ENCODE measurements around the gene GRID2.

The GRID2 gene

DNA sequence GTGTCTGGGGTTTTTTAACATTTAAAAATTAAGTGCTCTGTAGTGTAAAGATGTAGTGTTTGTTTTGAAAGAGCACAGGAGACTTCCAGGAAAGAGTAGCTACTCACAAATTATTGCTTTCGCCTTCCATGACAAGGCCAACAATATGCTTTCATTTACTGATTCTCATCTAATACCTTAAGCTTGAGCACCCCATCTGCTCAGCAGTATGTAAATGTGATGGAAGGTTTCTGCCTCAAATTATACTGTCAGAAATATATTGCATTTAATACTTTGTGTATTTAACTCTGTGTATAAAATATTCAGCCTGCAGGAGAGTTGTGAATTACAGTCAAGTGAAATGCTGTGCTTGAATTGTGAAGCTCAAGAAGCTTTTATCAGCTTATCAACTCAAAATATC is 1228.5 kb downstream of the GRID2 start:
- no peaks in the 10 kb centered on the region for H3K27me3 ChIP-seq (ENCODE audit: control insufficient read depth, insufficient read depth, low read length)
- no peak overlapping the region for H3K27ac ChIP-seq (ENCODE audit: low read depth, low read length)
- no peak overlapping the region for H3K4me3 ChIP-seq (ENCODE audit: low read depth, low read length)
- no peaks in the 10 kb centered on the region for H3K36me3 ChIP-seq (ENCODE audit: control insufficient read depth, insufficient read depth, low read length)
- no peak overlapping the region for H3K9ac ChIP-seq (ENCODE audit: low read depth, low read length)
- H3K9me3 ChIP-seq (ENCODE audit: control insufficient read depth, insufficient read depth, low read length), result no peaks in the 10 kb centered on the region
- peaks cover 20% of the 10 kb centered on the region; the same call in 1 of the 2 replicates for H3K4me1 ChIP-seq (ENCODE audit: control insufficient read depth, insufficient read depth, low read length)

DNA sequence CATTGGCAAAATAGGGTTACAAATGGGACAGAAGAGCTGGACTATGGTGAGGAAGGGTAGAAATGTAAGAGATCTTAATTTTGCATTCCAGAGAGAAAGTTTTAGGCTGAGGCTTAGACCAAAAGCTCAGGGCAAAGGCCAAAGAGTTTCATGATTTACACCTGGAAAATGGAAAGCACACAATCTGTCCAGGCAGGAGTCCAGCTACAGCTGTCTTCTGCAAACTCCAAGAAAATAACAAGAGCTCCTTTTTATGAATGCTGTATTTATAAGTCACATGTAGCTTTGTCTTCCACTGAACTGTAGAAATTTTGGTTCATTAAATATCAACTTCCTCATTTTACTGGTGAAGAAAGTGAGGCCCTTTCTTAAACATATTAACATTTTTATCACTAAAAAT is 1236.8 kb downstream of the GRID2 start:
- Histone ChIP-seq H3K4me3 (ENCODE audit: low read depth, low read length) (no peak overlapping the region), H3K9ac (ENCODE audit: low read depth, low read length) (no peak overlapping the region), H3K4me1 (ENCODE audit: control insufficient read depth, insufficient read depth, low read length) (peaks cover 7% of the 10 kb centered on the region; the same call in 1 of the 2 replicates), H3K36me3 (ENCODE audit: control insufficient read depth, insufficient read depth, low read length) (no peaks in the 10 kb centered on the region), H3K27me3 (ENCODE audit: control insufficient read depth, insufficient read depth, low read length) (no peaks in the 10 kb centered on the region), H3K27ac (ENCODE audit: low read depth, low read length) (no peak overlapping the region), H3K9me3 (ENCODE audit: control insufficient read depth, insufficient read depth, low read length) (no peaks in the 10 kb centered on the region)

DNA sequence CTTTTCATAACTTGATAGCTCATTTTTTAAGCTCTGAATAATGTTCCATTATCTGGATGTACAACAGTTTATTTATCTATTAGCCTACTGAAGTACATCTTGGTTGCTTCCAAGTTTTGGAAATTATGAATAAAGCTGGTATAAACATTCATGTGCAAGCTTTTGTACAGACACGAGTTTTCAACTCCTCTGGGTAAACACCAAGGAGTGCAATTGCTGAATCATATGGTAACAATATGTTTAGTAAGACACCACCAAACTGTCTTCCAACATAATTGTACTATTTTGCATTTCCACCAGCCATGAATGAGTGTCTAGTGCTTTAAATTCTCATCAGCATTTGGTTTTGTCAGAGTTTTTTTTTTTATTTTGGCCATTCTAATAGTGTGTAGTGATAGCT is 1258.1 kb downstream of the GRID2 start:
- no peaks in the 10 kb centered on the region for H3K36me3 ChIP-seq (ENCODE audit: control insufficient read depth, insufficient read depth, low read length)
- H3K27me3 ChIP-seq (ENCODE audit: control insufficient read depth, insufficient read depth, low read length), result no peaks in the 10 kb centered on the region
- no peaks in the 10 kb centered on the region for H3K4me1 ChIP-seq (ENCODE audit: control insufficient read depth, insufficient read depth, low read length)
- H3K9ac ChIP-seq (ENCODE audit: low read depth, low read length), result no peak overlapping the region
- H3K9me3 ChIP-seq (ENCODE audit: control insufficient read depth, insufficient read depth, low read length), result no peaks in the 10 kb centered on the region
- no peak overlapping the region for H3K27ac ChIP-seq (ENCODE audit: low read depth, low read length)
- H3K4me3 ChIP-seq (ENCODE audit: low read depth, low read length), result no peak overlapping the region

DNA sequence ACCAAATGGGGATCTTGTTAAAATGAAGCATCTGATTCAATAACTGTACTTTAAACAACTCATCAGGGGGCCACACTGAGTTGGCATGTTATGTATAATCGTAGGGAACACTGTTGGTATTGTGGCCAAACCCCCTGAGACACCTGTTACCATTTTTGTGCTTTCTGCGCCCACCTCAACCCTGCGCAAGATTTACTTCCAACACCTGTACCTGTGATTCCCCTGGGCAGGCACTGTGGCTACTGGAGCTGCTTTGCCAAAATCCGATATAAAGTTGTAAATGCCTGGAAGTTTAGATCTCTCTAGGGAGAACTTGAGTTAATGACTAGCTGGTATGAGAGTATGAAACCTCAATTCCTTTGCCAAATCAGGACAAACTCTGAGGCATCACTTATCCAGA is 1265.0 kb downstream of the GRID2 start:
- Histone ChIP-seq H3K27me3 (ENCODE audit: control insufficient read depth, insufficient read depth, low read length) (no peaks in the 10 kb centered on the region), H3K9ac (ENCODE audit: low read depth, low read length) (no peak overlapping the region), H3K4me3 (ENCODE audit: low read depth, low read length) (no peak overlapping the region), H3K27ac (ENCODE audit: low read depth, low read length) (no peak overlapping the region), H3K9me3 (ENCODE audit: control insufficient read depth, insufficient read depth, low read length) (no peaks in the 10 kb centered on the region), H3K4me1 (ENCODE audit: control insufficient read depth, insufficient read depth, low read length) (no peaks in the 10 kb centered on the region), H3K36me3 (ENCODE audit: control insufficient read depth, insufficient read depth, low read length) (no peaks in the 10 kb centered on the region)

DNA sequence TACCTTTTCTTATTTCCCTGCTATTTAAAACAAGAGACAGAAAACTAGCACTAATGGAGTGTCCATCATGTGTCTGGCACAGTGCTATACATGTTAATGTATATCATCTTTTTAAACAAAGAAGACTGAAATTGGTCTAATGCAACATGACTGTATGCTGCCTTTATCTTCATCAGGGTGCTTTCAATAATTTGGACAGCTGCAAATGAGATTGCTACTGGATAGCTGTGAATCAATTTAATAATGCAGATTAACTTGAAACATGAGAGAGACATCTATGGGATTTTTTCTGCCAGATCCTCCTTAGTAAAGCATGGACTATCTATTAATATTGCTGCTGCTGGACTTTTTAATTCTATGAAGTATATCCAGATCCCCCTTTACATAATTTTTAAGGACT is 1269.5 kb downstream of the GRID2 start:
- no peaks in the 10 kb centered on the region for H3K4me1 ChIP-seq (ENCODE audit: control insufficient read depth, insufficient read depth, low read length)
- no peaks in the 10 kb centered on the region for H3K36me3 ChIP-seq (ENCODE audit: control insufficient read depth, insufficient read depth, low read length)
- no peak overlapping the region for H3K27ac ChIP-seq (ENCODE audit: low read depth, low read length)
- H3K27me3 ChIP-seq (ENCODE audit: control insufficient read depth, insufficient read depth, low read length), result no peaks in the 10 kb centered on the region
- H3K9me3 ChIP-seq (ENCODE audit: control insufficient read depth, insufficient read depth, low read length), result no peaks in the 10 kb centered on the region
- H3K9ac ChIP-seq (ENCODE audit: low read depth, low read length), result no peak overlapping the region
- H3K4me3 ChIP-seq (ENCODE audit: low read depth, low read length), result no peak overlapping the region

DNA sequence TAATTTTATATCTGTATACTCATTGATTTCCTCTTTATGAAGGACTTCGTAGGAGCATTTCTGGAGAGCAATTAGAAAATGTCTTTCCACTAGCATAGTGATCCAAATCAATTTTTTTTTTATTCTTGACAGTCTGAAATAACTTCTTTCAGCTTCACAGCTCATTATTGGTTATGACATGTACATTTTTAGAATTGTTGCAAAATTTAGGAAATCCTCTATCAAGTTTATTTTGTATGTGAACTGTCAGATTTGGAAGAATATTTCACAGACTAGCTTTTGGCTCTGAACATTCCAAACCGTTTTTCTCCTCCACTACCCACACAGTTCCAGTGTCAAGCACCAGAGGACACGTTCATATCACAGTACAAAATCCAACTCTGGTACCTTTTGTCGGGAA is 1275.2 kb downstream of the GRID2 start:
- Histone ChIP-seq H3K9ac (ENCODE audit: low read depth, low read length) (no peak overlapping the region), H3K9me3 (ENCODE audit: control insufficient read depth, insufficient read depth, low read length) (no peaks in the 10 kb centered on the region), H3K27me3 (ENCODE audit: control insufficient read depth, insufficient read depth, low read length) (no peaks in the 10 kb centered on the region), H3K36me3 (ENCODE audit: control insufficient read depth, insufficient read depth, low read length) (no peaks in the 10 kb centered on the region), H3K4me3 (ENCODE audit: low read depth, low read length) (no peak overlapping the region), H3K27ac (ENCODE audit: low read depth, low read length) (no peak overlapping the region), H3K4me1 (ENCODE audit: control insufficient read depth, insufficient read depth, low read length) (no peaks in the 10 kb centered on the region)

DNA sequence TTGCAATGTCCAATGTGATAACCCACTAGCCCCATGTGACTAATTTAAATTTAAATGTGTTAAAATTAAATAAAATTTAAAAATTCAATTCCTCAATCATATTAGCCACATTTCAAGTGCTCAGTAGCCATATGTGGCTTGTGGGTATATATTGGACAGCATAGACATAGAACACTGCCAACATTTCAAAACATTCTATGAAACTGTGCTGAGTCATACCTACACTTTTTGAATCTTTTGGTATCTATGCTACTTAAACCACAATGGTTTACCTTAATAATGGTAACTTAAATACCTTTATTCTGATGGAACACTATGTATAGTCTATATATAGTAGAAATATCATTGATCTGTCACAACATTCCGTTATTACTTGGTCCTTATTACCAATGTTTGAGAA is 1301.4 kb downstream of the GRID2 start:
- Histone ChIP-seq H3K27ac (ENCODE audit: low read depth, low read length) (no peak overlapping the region), H3K36me3 (ENCODE audit: control insufficient read depth, insufficient read depth, low read length) (no peaks in the 10 kb centered on the region), H3K9me3 (ENCODE audit: control insufficient read depth, insufficient read depth, low read length) (no peaks in the 10 kb centered on the region), H3K9ac (ENCODE audit: low read depth, low read length) (no peak overlapping the region), H3K27me3 (ENCODE audit: control insufficient read depth, insufficient read depth, low read length) (no peaks in the 10 kb centered on the region), H3K4me3 (ENCODE audit: low read depth, low read length) (no peak overlapping the region), H3K4me1 (ENCODE audit: control insufficient read depth, insufficient read depth, low read length) (no peaks in the 10 kb centered on the region)

DNA sequence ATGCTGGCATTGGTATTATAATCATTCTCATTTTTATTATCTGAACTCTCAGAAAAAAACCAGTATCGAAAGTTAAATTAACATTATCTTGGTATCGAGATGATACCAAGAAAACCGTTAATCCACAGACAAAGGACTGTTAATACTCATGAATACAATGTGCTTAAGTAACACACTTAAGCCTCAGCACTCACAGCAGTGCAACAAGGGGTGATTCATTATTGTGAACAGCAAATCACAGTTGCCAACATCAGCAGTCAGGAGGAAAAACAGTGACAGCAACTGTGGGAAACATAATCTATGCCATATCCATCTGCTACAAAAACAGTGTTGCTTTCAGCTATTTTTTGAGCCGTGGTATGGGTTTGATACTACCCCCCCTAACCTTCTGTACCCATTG is 1313.8 kb downstream of the GRID2 start:
- Histone ChIP-seq H3K9me3 (ENCODE audit: control insufficient read depth, insufficient read depth, low read length) (no peaks in the 10 kb centered on the region), H3K4me3 (ENCODE audit: low read depth, low read length) (no peak overlapping the region), H3K27me3 (ENCODE audit: control insufficient read depth, insufficient read depth, low read length) (no peaks in the 10 kb centered on the region), H3K27ac (ENCODE audit: low read depth, low read length) (no peak overlapping the region), H3K9ac (ENCODE audit: low read depth, low read length) (no peak overlapping the region), H3K36me3 (ENCODE audit: control insufficient read depth, insufficient read depth, low read length) (no peaks in the 10 kb centered on the region), H3K4me1 (ENCODE audit: control insufficient read depth, insufficient read depth, low read length) (no peaks in the 10 kb centered on the region)

DNA sequence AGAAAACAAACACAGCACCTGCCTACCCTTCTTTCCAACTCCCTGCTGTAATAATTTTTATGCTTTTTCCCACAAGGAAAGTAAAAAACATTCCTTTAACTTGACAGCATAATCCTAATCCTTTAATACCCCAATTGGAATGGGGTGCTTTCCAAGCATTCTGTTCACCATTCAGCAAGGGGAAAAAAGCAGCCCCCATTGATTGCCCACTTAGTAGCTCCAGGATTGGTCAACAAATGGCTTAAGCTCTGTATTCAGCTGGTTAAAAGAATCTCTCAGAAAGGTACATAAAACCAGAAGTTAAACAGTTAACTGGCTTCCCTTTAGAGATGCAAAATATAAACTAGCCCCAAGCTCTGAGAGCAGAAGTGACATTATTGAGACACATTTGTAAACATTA is 1330.0 kb downstream of the GRID2 start:
- Histone ChIP-seq H3K27ac (ENCODE audit: low read depth, low read length) (no peak overlapping the region), H3K27me3 (ENCODE audit: control insufficient read depth, insufficient read depth, low read length) (no peaks in the 10 kb centered on the region), H3K9ac (ENCODE audit: low read depth, low read length) (no peak overlapping the region), H3K4me1 (ENCODE audit: control insufficient read depth, insufficient read depth, low read length) (no peaks in the 10 kb centered on the region), H3K36me3 (ENCODE audit: control insufficient read depth, insufficient read depth, low read length) (no peaks in the 10 kb centered on the region), H3K9me3 (ENCODE audit: control insufficient read depth, insufficient read depth, low read length) (no peaks in the 10 kb centered on the region), H3K4me3 (ENCODE audit: low read depth, low read length) (no peak overlapping the region)

DNA sequence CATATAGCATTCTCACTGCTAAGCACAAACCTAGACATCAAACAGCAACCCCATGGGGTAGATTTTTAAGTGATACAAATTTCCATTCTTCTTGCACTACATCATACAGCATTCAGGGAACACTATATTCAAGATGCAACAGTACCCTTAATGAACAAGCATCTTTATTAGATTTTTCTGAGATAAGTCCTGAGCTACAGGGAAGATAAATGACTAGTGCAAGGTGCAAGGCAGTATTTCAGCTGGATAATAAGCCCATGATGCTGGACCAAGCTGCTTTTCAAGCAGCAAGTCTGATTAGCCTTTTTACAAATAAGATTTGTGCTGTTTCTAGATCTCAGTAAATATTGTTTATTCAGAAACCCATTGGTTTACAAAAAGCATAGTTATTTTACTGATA is 1332.2 kb downstream of the GRID2 start:
- no peak overlapping the region for H3K27ac ChIP-seq (ENCODE audit: low read depth, low read length)
- no peaks in the 10 kb centered on the region for H3K27me3 ChIP-seq (ENCODE audit: control insufficient read depth, insufficient read depth, low read length)
- H3K36me3 ChIP-seq (ENCODE audit: control insufficient read depth, insufficient read depth, low read length), result no peaks in the 10 kb centered on the region
- no peaks in the 10 kb centered on the region for H3K4me1 ChIP-seq (ENCODE audit: control insufficient read depth, insufficient read depth, low read length)
- no peaks in the 10 kb centered on the region for H3K9me3 ChIP-seq (ENCODE audit: control insufficient read depth, insufficient read depth, low read length)
- H3K4me3 ChIP-seq (ENCODE audit: low read depth, low read length), result no peak overlapping the region
- H3K9ac ChIP-seq (ENCODE audit: low read depth, low read length), result no peak overlapping the region

DNA sequence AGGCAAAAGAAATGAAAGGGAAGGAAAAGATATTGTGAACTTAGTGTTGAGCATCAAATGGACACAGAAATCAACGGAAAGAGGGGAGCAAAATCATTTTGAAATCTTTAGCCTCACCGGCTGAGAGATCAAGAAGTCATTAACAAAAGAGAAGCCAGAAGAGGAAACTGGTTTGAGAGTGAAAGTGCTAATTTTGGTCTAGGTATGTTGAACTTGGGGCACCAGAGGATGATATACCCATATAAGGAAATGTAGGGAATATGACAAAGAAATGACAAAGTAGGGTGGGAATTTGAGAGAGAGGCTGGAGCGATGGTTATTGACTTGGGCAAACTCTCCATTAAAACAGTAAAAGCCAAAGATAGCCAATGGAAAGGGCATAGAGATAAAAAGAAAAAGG is 1341.4 kb downstream of the GRID2 start:
- peaks cover 35% of the 10 kb centered on the region for H3K4me1 ChIP-seq (ENCODE audit: control insufficient read depth, insufficient read depth, low read length)
- no peak overlapping the region for H3K4me3 ChIP-seq (ENCODE audit: low read depth, low read length)
- H3K9ac ChIP-seq (ENCODE audit: low read depth, low read length), result no peak overlapping the region; the same call in 1 of the 2 replicates

More for the DNA sequence above, 1341.4 kb downstream of the GRID2 start:
- H3K36me3 ChIP-seq (ENCODE audit: control insufficient read depth, insufficient read depth, low read length), result no peaks in the 10 kb centered on the region
- no peaks in the 10 kb centered on the region for H3K27me3 ChIP-seq (ENCODE audit: control insufficient read depth, insufficient read depth, low read length)
- no peaks in the 10 kb centered on the region for H3K9me3 ChIP-seq (ENCODE audit: control insufficient read depth, insufficient read depth, low read length)
- no peak overlapping the region for H3K27ac ChIP-seq (ENCODE audit: low read depth, low read length)
